Stimulated activated CD4-positive, alpha-beta T cell treated with anti-CD3 and anti-CD28 coated beads, Interleukin-12 subunit alpha, Interleukin-12 subunit beta, amount 100 ng/mL, for 48 hours (primary cell): Measurements from ENCODE around the gene GRK5.

Source experiments
- DNase-seq, 3 donors: peaks; one replicate each; pipeline ENCODE4 v3.0.0-alpha.2; 2020; ENCODE audit warnings: low read depth in 2 of 3, low spot score in 1 of 3

The GRK5 gene

DNA sequence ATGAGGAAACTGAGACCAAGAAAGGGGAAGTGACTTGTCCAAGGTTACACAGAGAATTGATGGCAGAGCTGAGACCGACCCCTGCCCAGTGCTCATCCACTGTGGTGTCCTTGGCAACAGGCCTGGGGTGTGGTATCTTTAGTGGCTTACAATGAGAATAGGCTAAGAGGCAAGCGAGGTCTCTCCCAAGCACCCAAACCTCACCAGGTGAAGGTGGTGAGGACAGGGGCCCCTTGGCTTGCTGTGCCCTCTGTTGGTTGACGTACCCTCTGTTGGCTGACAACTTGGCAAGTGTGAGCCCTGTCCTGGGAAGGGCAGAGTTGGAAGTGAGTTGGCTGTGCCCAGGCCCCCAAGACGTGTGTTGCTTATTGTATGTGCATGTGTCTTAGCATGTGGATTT lies 166.9 kb downstream of the GRK5 start:
- DNase-seq: no peak

DNA sequence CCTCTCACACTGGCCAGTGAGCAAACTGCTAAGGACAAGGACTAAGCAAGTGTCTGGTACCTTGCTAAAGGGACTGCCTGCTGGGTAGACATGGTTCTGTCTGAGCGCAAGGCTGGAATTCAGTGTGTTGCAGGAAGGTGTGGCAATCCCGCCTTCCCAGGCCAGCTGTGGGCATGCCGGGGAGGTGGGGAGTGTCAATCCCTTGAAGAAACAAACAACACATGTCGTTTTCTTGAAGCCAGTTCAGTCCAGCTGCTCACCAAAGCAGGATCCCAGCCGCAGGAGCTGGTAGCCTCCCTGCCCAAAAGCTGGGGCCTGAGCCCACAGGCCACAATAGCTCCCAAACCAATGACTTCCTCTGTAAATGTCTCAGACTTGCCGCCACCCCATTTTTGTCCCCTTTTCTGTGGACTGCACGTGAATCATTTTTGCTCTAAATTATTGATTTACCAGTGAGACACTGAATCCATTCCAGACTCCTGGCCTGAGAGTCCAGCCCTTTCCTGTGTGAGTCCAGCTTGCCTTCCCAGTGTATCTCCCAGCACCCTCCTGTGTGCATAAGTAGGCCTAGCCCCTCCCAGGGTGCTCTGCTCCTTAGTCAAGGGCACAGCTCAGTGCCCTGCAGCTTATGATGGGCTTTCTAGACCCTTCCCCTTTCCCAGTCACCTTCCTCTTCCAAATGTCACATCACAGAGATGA lies 168.4 kb downstream of the GRK5 start:
- no peak for DNase-seq

DNA sequence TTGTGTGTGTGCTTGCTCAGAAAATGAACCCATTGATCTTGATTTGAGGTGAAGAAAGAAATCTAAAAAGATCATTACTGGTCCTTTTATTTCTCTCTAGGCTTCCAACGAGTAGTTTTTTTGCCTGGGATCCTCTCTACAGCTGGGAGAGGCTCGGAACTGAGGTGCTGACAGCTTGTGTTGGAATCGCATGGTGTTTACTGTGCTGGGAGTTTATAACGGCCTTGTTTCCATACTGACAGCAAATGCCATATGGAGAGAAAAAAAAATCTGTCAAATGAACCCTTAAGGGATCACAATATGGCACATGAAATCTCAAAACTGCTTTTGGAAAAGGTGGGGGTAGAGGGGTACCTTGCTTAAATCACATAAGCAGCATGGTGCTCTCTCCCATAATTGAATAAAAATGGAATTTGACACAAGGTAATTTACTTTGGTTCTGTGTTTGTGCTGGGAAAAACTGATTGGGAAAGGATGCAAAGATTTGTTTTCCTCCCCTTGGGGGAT lies 170.1 kb downstream of the GRK5 start:
- no peak for DNase-seq

DNA sequence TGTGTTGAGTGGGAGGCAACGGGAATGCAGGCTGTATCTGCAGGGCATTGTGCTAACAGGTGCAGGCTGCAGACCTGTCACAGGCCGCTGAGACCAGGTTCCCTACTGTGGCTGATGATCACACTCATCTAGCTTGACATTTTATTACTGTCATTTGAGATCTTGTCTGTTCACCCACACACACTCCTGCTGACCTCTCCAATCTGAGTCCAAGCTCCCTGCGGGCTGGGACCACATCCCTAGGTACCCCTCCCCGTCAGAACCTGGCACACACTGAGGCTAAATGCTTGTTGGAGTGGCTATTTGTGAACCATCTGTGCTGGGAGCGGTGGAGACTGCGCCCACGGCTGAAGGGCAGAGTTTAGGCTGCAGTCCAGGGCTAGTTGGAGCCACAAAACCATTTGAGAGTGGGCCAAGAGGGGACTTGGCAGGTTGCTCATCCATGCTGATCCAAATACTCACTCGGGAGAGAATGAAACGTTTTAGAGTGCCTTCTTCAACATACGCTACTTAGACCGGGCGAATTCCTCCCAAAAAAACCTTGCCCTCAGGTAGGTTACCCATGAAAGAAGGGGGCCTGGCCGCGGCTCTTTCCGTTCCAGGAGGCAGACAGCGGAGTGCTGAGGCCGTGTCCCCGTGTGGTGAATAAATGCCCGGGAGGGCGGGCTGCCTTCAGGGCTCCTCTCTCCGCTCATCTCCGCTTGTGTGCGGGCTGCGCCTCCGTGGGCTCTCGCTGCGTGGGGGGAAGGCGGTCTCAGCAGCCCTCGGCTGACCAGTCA lies 170.8 kb downstream of the GRK5 start:
- no peak for DNase-seq

DNA sequence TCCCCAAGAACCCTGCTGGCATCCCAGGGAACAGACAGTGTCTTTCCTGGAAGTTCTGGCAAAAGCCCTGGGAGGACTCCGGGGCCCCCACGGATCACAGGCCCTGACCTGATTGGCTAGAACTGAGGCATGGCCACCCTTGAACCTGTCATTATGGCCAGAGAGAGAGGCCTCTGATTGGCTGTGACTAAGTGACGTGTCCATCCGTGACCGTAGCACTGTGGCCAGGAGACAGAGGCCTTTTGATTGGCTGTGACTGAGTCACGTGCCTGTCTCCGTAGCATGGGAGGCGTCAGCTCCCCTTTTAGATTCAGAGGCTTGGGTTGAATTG lies 171.3 kb downstream of the GRK5 start:
- DNase-seq: no peak

DNA sequence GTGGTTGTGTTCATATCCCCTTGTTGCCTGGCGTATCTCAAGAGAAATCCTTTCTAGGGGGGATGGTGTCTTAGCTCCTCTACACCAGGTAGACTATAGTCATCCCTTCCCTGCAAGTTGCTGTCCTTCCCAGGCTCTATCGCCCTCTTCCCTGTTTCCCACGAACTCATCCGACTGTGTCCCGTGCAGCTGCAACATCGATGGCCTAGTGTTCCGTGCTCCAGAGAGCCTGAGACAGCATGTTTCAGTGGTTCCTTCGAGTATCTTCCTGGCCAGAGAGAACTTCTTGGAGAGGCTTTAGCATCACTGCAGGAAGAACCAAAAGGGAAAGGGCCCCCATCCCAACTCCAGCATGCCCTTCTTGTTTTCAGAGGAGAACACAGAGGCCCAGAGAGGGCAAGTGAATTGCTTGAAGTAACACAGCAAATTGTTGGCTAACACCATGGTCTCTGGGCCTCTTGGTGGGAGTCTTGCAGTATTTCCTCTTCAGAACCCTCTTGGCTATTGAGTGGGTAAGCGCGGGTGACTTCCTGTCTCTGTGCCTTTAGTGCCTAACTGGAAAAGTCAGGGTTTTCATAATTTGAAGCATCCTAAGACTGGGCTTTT lies 172.2 kb downstream of the GRK5 start:
- DNase-seq: no peak

DNA sequence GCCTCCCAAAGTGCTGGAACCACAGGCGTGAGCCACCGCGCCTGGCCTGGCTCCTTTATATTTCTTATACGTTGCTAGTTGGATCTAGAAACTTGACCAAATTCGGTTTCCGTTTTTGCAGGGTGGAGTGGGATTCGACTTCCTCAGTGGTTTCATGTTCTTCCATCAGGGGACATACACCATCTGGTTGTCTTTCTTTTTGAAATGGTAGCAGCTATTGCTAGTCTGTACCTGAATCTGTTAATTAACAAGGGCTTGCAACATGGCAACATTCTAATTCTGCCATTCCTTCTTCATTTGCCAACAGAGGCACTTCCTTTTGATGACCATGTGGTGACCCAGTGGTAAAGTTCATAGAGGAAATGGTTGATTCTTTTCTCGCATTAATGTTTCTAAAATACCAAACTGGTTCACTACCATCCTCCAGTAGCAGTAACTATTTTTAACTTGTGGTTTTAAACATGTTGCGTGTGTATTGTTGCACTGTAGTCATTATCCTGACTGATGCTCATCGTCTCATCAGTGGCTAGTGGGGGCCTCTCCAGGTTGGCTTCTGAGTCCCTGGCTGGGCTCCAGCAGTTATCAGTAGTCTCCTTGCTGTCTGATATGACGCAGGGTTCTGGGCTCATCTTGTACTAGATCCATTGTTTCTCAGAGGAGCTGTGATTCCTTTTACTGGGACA lies 175.9 kb downstream of the GRK5 start:
- no peak for DNase-seq

DNA sequence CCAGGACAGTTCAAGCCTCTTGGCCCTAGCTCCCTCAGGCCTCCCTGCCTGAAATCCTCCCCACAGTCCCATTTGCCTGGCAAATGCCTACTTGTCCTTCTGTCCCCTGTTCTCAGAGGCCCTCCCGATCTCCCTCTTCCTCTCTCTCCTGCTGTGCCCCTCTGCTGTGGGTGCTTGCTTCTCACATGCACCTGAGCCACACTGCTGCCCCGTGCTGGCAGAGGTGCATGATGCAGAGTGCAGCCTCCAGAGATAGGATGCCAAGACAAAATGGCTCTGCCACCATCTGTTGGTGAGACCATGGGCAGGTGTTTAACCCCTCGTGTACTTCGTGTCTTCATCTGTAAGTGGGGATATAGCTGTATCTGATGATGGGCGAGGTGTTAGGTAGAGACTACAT lies 176.8 kb downstream of the GRK5 start:
- DNase-seq: no peak

DNA sequence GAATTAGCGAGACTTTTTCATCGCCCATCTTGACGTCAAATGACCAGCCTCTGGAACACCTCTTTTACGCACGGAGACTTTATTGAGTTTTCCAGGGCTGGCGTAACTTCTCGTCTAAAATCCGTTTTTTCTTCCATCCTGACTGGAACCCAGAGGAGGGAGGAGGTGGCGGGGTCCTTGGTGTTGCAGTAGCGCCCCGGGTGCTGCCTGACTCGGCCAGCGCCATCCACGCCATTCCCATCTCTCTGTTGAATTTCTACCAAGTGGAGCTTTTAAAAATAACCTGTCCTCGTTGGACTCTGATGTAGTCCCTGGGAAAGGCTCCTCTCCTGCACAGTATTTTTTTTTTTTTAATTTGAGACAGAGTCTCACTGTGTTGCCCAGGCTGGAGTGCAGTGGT lies 179.3 kb downstream of the GRK5 start:
- no peak for DNase-seq

DNA sequence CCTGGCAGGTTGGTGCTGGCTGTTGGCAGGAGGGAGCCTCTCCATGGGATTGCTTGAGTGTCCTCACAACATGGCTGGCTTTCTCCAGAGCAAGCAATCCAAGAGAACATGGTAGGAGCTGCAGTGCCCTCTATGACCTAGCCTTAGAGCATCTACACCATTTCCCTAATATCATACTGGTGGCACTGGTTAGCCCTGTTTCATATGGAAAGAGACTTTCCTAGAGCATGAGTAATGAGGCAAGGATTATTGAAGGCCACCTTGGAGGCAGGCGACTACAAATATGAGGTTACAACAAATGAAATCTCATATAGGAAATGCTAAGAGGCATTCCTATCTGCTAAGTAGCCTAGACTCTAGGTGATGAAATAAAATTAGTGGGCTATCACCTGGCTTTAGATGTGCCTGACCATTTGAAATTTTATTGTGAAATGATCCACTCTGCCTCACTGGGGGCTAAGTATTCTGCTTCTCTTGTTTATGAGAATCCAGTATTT lies 181.5 kb downstream of the GRK5 start:
- no peak for DNase-seq

DNA sequence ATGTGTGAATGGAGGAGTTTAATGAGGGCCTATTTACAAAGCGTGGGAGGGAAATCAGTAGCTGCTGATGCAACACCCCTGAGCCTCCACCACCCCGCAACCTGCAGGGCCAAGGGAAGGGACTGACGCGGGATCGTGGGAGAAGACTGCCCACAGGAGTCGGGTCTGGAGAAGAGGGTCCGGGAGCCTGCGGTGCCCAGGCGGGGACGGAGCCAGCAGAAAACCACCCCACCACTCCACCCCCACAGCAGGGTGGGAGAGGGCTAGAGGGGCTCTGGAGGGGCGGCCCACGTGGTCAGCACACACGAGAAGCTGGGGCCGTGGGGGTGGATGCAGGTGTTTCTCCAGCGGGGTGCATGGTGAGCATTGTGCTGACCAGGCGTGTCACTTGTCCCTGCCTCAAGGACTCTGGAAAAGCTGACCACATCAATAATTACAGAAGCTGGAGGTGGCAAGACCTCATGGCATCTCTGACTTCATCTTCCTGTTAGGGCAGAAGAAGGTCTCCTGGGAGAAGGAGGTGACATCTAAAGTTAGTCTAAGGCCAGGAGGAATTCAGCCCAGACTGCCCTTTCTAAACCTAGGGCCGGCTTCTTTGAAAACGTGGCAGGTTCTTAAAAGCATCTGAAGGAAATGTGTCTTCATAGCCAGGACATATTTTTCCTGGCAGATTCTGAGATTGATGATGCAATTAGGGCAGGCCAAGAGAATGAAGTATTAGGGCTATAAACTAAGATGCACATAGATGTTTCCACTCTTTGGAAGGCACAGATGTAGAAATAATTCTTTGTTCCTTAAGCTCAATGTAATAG lies 184.3 kb downstream of the GRK5 start:
- no peak for DNase-seq

DNA sequence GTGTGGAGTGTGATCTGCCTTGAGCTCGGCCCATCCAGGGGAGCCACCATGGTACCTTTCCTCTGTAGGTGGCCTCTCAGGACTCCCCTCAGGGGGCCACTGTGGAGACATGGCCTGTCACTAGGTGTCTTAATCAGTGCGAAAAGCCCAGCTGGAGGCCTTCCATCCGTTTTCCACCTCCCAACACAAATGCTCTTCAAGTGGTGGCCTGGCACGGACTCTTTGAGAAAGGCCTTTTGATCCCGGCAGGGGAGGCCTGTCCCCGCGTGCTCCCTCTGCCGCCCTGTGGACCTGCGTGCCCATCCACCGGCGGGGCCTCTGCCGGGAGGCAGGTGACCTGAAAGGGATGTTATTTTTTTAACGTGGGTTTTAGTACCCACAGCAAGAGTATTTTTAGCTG lies 185.6 kb downstream of the GRK5 start:
- no peak for DNase-seq

DNA sequence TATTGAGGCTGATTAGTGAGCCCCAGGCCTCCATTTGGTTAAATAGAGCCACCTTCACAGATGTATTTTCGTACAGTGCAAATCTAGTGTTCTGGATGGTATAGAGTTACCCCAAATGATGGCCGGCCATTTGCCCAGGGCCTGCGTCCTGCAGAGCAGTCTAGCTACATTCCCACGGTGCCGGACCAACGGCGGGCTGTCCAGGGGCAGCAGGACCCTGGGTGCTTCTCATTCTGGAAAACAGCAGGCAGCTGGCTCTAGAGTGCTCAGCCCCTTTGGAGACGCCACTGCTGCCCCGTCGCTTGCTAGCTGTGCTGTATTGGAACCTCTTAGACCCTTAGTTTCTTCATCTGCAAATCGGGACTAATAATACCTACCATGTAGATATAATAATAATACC lies 186.1 kb downstream of the GRK5 start:
- DNase-seq: no peak

DNA sequence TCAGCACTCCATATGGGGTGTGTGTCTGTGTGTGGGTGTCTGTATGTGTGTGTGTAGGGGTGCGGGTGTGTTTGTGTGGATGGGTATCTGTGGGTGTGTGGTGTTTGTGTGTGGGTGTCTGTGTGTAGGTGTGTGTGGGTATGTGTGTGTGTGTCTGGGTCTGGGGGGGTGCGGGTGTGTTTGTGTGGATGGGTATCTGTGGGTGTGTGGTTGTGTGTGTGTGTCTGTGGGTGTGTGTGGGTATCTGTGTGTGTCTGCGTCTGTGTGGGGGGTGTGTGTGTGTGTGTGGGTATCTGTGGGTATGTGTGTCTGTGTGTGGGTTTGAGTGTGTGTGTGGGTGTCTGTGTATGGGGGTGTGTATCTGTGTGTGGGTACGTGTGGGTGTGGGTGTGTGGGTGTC lies 186.5 kb downstream of the GRK5 start:
- DNase-seq: no peak

DNA sequence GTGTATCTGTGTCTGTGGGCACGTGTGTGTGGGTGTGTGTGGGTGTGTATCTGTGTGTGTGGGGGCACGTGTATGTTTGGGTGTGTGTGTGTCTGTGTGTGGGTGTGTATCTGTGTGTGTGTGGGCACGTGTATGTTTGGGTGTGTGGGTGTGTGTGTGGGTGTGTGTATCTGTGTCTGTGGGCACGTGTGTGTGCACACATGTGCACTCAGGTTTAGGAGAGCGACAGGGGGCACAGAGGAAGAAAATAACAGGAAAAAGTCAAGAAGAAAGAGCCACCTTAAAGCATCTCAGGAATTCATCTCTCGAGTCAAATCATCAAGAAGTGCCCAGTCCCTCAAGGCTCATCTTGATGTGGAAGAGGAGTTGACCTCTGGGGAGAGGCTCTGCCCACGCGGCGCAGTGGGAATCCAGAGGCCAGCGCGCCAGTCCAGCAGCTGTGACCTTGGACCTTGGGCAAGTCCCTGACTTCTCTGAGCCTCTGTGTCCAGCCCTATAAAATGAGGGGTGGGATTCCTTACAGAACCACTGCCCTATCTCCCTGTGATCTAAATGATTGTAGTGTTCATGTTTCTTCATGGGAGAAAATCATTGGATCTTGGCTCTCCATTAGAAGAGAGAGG lies 187.4 kb downstream of the GRK5 start:
- DNase-seq: no peak

DNA sequence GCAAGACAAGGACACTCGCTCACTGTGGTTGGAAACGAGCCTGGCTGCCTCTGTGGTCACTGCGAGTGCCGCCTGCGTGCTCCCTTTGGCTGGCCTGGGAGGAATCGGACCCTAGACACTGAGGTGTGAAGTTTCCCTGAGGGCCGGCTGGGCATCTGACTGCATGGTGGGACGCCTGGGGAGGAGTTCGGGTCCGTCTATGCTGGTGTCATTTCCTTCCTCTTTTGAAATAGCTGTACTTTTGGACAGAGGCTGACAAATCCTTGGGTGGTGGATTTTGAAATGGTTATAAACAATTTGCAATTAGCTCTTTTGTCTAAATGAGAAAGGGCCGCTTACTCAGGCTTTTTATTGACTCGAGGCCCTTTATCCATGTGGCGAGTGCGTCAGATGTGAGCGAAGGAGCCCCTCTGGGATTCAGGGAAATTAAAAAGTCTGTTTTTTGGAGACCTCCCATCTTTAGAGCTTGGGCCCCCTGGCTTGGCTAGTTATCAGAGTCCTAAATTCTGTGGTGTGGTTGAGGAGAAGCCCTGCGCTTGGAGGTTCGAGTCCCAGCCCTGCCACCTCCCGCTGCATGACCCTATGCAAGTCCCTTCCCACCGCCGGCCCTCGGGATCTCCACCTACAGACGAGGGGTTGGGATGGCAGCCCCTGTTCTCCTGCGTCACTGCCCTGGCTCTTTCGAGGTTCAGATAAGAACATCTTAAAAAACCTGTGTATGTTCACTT lies 188.1 kb downstream of the GRK5 start:
- DNase-seq: no peak

DNA sequence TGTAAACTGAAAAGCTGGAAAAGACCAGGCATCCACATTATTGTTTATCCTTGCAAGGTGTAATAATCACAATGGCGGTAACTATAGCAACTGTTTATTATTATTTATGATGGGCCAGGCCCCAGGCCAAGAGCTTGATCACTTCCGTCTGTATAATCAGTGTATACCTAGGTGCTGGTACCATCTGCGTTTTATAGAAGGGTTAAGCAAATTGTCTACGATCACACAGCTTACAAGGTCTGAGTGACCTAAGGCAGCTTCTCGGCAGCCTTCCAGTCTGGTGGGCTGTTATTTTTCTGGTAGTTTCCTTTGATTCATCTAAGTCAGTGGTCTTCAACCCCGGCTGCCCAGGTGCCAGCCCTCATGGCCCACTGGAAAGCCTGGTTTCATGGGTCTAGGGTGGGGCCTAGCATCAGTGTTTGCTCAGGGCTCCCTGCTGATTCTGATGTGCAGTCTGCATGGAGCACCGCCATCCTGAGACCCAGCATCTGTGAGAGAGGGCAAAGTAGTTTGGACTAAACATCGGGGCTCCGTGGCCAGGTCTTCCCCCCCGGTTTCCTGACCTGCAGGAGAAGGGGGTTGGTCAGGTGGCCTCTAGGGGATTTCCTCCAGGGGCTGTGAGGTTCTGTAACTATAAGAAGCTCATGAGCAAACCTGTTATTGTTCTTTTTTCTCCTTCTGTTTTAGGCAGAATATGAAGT lies 188.8 kb downstream of the GRK5 start:
- no peak for DNase-seq

DNA sequence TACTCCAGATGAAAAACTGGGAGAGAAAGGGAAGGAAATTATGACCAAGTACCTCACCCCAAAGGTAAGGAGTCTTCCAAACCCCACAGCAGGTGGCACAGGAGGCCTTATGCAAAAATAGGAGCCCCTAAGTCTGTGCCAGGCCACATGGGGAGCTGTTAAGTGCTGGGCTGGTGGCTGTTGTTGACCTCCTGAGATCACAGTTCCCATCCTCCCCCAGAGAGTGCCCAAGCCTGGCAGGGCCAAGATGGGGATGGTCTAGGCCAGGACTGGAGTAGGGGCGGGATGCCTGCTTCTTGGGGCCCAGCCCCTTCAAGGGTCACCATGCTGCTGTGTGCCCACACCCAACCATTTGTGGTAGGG lies 189.3 kb downstream of the GRK5 start:
- no peak for DNase-seq

DNA sequence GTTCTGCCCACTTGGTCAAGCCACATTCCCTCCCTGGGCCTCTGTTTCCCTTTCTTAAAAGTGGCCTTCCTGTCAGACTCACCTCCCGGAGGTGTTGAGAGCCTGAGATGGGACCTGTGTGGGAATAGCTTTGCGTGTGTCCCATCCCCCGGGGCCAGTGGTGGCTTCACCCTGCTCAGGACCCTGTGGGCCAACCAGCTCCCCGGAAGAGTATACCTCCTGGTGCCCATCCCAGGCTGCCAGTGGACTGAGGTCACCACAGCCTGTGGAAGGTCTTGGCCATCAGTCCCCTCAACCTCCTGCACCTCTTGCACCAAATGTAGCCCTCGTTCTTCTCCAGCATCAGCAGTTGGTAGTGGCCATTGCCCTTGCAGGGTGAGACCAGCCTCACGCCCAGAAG lies 190.0 kb downstream of the GRK5 start:
- no peak for DNase-seq
